HepG2 (cell line): ENCODE data around the gene INO80B. TPM values are rescaled to one million over a fixed set of nuclear protein-coding genes. Genes with fewer than 3 reads are reported as not detected.
A peak's percentile ranks its signal among the peaks of the same experiment; 100 is the strongest.

Source experiments
- ATF7 ChIP-seq, 2 experiments: fragments of 450-650 bp in 1 of 2; sonication (generic) in 1 of 2; formaldehyde crosslinking in 1 of 2; IDR thresholded peaks; 2 replicates each; pipeline versions ENCODE4 v1.4.0 to v1.6.1; 2016 to 2020; ENCODE audit warnings: antibody characterized with exemption in 1 of 2, mild to moderate bottlenecking in 1 of 2, missing genetic modification reagents in 1 of 2
- ETV6 ChIP-seq: sonication (generic); formaldehyde crosslinking; conservative IDR thresholded peaks from 2 replicates; pipeline ENCODE4 v1.4.0; 2020; ENCODE audit warnings: missing genetic modification reagents
- FOXP1 ChIP-seq, 2 experiments: fragments of 450-650 bp in 1 of 2; IDR thresholded peaks; 2 replicates each; pipeline ENCODE4 v1.6.1; 2017 to 2018; ENCODE audit warnings: antibody characterized with exemption in 1 of 2
- GATAD1 ChIP-seq: IDR thresholded peaks from 2 replicates; pipeline ENCODE4 v1.6.1; 2016; ENCODE audit warnings: missing genetic modification reagents, missing compliant biosample characterization
- HMGA1 ChIP-seq: sonication (generic); formaldehyde crosslinking; conservative IDR thresholded peaks from 2 replicates; pipeline ENCODE4 v1.4.0; 2020; ENCODE audit warnings: missing genetic modification reagents
- MAFK ChIP-seq, 2 experiments: IDR thresholded peaks in 1 of 2; conservative IDR thresholded peaks in 1 of 2; 2 replicates each; pipeline ENCODE4 v1.6.1; 2011; ENCODE audit warnings: improper control_type of control experiment in 2 of 2, low read length in 2 of 2
- NCOA1 ChIP-seq: sonication (generic); formaldehyde crosslinking; IDR thresholded peaks from 2 replicates; pipeline ENCODE4 v1.9.0; 2021; ENCODE audit warnings: missing genetic modification reagents
- SAP130 ChIP-seq: IDR thresholded peaks from 2 replicates; pipeline ENCODE4 v1.6.1; 2016; ENCODE audit warnings: low read depth
- SATB2 ChIP-seq: sonication (generic); formaldehyde crosslinking; IDR thresholded peaks from 2 replicates; pipeline ENCODE4 v1.5.0; 2020; ENCODE audit warnings: missing genetic modification reagents
- SP140L ChIP-seq: sonication (generic); formaldehyde crosslinking; IDR thresholded peaks from 2 replicates; pipeline ENCODE4 v1.4.0; 2020; ENCODE audit warnings: missing genetic modification reagents, borderline replicate concordance
- SRF ChIP-seq: IDR thresholded peaks from 2 replicates; pipeline ENCODE4 v1.6.1; 2011; ENCODE audit warnings: mild to moderate bottlenecking, low read depth, low read length, moderate library complexity
- SSRP1 ChIP-seq: IDR thresholded peaks from 2 replicates; pipeline ENCODE4 v1.6.1; 2016; ENCODE audit warnings: control low read depth
- STAT5B ChIP-seq: sonication (generic); formaldehyde crosslinking; IDR thresholded peaks from 2 replicates; pipeline ENCODE4 v1.4.0; 2020; ENCODE audit warnings: missing genetic modification reagents
- SUZ12 ChIP-seq: fragments of 150-350 bp; IDR thresholded peaks from 2 replicates; pipeline ENCODE4 v1.6.1; 2014; ENCODE audit warnings: low read depth, low read length
- SYNCRIP ChIP-seq: fragments of 200-400 bp; formaldehyde crosslinking; IDR thresholded peaks from 2 replicates; pipeline ENCODE4 v1.6.1; 2018; ENCODE audit warnings: mild to moderate bottlenecking, low read depth, low read length; ENCODE audit not compliant: insufficient read depth
- ZMAT3 ChIP-seq: sonication (generic); formaldehyde crosslinking; conservative IDR thresholded peaks from 2 replicates; pipeline ENCODE4 v1.7.0; 2021; ENCODE audit warnings: missing genetic modification reagents
- ZNF460 ChIP-seq: sonication (generic); formaldehyde crosslinking; IDR thresholded peaks from 2 replicates; pipeline ENCODE4 v1.5.1; 2020; ENCODE audit warnings: missing genetic modification reagents, mild to moderate bottlenecking, borderline replicate concordance
- ZNF484 ChIP-seq: sonication (generic); formaldehyde crosslinking; IDR thresholded peaks from 2 replicates; pipeline ENCODE4 v1.5.1; 2020; ENCODE audit warnings: mild to moderate bottlenecking, low read depth, missing genetic modification reagents, borderline replicate concordance
- ZNF614 ChIP-seq: IDR thresholded peaks from 2 replicates; pipeline ENCODE4 v1.6.1; 2018; ENCODE audit warnings: missing biosample characterization, missing genetic modification reagents, inconsistent platforms, borderline replicate concordance
- ZNF7 ChIP-seq: IDR thresholded peaks from 2 replicates; pipeline ENCODE4 v1.6.1; 2016; ENCODE audit warnings: missing biosample characterization, missing genetic modification reagents
- ZNF703 ChIP-seq: sonication (generic); formaldehyde crosslinking; IDR thresholded peaks from 2 replicates; pipeline ENCODE4 v1.5.1; 2020; ENCODE audit warnings: missing genetic modification reagents, mild to moderate bottlenecking, moderate library complexity, borderline replicate concordance
- ZNF792 ChIP-seq: IDR thresholded peaks from 2 replicates; pipeline ENCODE4 v1.6.1; 2016
- ZSCAN12 ChIP-seq: sonication (generic); formaldehyde crosslinking; IDR thresholded peaks from 2 replicates; pipeline ENCODE4 v1.9.0; 2021; ENCODE audit warnings: mild to moderate bottlenecking, missing genetic modification reagents
- polyA plus RNA-seq, 8 experiments: library from polyadenylated mRNA; depleted of rRNA in 3 of 8; stranded (reverse) in 7 of 8; unstranded in 1 of 8; fragments of >200 nt; fragmentation: Illumina TruSeq in 4 of 8; extraction: Trizol in 4 of 8; gene quantifications; 2 replicates each; pipeline versions ENCODE4 v1.2.1 to v1.2.3, GENCODE V29; 2011 to 2016; ENCODE audit warnings: low read depth in 4 of 8, missing spikeins in 1 of 8, mixed read lengths in 1 of 8; ENCODE audit not compliant: insufficient read depth in 1 of 8
- total RNA-seq, 5 experiments: library from RNA; depleted of rRNA; stranded (reverse); fragments of >200 nt; fragmentation: Illumina TruSeq; extraction: Trizol; gene quantifications; 2 replicates each; pipeline ENCODE4 v1.2.3, GENCODE V29; 2016; ENCODE audit warnings: low read depth in 1 of 5
- TF ChIP-seq, protein P1 (sequence below): sonication (generic); formaldehyde crosslinking; IDR thresholded peaks from 2 replicates; pipeline ENCODE4 v1.8.0; 2022; ENCODE audit warnings: mild to moderate bottlenecking, missing genetic modification reagents; ENCODE audit not compliant: insufficient replicate concordance
- TF ChIP-seq, protein P2 (sequence below): sonication (generic); formaldehyde crosslinking; IDR thresholded peaks from 2 replicates; pipeline ENCODE4 v1.4.0; 2020; ENCODE audit warnings: mild to moderate bottlenecking, missing genetic modification reagents
- TF ChIP-seq, protein P3 (sequence below): sonication (generic); formaldehyde crosslinking; IDR thresholded peaks from 2 replicates; pipeline ENCODE4 v1.5.0; 2020; ENCODE audit warnings: missing genetic modification reagents, mild to moderate bottlenecking, borderline replicate concordance

INO80B gene
- total and polyA plus RNA-seq, 2 of the 13 experiments (the other 11 are each of a cell fraction or from before 2014, with no cell fraction given): 6.2 to 14.5 TPM

DNA sequence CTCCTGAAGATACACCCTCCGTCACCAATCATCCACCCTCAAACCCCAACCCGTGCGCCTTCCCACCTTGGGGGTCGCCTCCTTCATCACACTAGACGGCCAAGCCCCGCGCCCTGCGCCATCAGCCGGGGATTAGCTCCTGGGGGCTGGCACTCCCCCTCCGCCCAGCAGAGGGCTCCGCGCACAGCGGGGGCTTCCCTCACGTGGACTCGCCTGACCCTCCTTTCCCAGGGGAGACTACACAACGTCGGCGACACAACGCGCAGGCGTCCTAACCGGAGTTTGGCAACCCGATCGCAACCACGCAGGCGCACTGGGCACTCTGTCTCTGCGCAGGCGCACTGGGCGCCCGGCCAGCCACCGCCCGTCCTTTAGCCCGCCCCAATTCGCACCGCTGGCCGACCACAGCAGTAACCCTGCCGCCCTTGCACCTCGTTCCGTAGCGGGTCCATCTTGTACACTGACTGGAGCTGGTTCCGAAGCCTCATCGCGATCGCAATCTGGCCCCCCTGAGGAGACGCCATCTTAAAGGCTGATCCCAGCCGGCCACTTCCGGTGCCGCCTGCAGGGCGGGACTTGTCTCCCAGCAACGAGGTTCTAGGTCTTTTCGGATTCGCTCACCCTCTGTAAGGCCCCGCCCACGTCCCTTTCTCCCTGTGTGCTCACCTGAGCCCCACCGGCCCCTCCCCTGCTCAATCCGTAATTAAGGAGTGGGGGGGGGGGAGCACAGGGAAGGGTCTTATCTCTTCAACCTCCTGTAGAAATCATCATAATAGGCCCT, 52.4 kb downstream of the INO80B start, which contains the start of gene PCGF1 (continued):
- TF ChIP-seq ZNF7 (no peak), SATB2 (no peak), SUZ12 (no peak), ETV6 (CRISPR knock-in tag) (0 out of 2 replicates have a peak, but pooled peaks have one; percentile 27), SP140L (CRISPR knock-in tag) (no peak), FOXP1 (IDR thresholded peaks at IDR 0.05) (no peak), FOXP1 (CRISPR knock-in tag; IDR thresholded peaks at IDR 0.05) (peak; percentile 28; the same call in 1 of the 2 replicates), ZNF484 (CRISPR knock-in tag) (peak; percentile 53; the same call in 1 of the 2 replicates), ZNF792 (CRISPR knock-in tag) (peak; percentile 56; the same call in 1 of the 2 replicates), ZNF460 (CRISPR knock-in tag) (no peak), MAFK (conservative IDR thresholded peaks at IDR 0.05 in 1 of 2, IDR thresholded peaks at IDR 0.05 in 1 of 2; ENCODE audit: low read length in 2 of 2) (no peak), NCOA1 (CRISPR knock-in tag) (no peak; the same call in 1 of the 2 replicates), ZNF703 (no peak), ZMAT3 (CRISPR knock-in tag) (peak; percentile 36; the same call in 1 of the 2 replicates), ZNF614 (CRISPR knock-in tag) (peak; percentile 84; the same call in 1 of the 2 replicates), GATAD1 (CRISPR knock-in tag) (peak; percentile 93), SAP130 (CRISPR knock-in tag) (peak; percentile 86), ATF7 (IDR thresholded peaks at IDR 0.05) (no peak), ATF7 (CRISPR knock-in tag; IDR thresholded peaks at IDR 0.05) (peak; percentile 29; the same call in 1 of the 2 replicates), HMGA1 (CRISPR knock-in tag) (no peak), SRF (peak; percentile 38; the same call in 1 of the 2 replicates), ZSCAN12 (no peak), STAT5B (no peak; the same call in 1 of the 2 replicates), SYNCRIP (no peak), SSRP1 (CRISPR knock-in tag) (no peak)
- TF ChIP-seq, protein P1, sequence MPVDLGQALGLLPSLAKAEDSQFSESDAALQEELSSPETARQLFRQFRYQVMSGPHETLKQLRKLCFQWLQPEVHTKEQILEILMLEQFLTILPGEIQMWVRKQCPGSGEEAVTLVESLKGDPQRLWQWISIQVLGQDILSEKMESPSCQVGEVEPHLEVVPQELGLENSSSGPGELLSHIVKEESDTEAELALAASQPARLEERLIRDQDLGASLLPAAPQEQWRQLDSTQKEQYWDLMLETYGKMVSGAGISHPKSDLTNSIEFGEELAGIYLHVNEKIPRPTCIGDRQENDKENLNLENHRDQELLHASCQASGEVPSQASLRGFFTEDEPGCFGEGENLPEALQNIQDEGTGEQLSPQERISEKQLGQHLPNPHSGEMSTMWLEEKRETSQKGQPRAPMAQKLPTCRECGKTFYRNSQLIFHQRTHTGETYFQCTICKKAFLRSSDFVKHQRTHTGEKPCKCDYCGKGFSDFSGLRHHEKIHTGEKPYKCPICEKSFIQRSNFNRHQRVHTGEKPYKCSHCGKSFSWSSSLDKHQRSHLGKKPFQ (CRISPR knock-in tag): no peak
- TF ChIP-seq, protein P2, sequence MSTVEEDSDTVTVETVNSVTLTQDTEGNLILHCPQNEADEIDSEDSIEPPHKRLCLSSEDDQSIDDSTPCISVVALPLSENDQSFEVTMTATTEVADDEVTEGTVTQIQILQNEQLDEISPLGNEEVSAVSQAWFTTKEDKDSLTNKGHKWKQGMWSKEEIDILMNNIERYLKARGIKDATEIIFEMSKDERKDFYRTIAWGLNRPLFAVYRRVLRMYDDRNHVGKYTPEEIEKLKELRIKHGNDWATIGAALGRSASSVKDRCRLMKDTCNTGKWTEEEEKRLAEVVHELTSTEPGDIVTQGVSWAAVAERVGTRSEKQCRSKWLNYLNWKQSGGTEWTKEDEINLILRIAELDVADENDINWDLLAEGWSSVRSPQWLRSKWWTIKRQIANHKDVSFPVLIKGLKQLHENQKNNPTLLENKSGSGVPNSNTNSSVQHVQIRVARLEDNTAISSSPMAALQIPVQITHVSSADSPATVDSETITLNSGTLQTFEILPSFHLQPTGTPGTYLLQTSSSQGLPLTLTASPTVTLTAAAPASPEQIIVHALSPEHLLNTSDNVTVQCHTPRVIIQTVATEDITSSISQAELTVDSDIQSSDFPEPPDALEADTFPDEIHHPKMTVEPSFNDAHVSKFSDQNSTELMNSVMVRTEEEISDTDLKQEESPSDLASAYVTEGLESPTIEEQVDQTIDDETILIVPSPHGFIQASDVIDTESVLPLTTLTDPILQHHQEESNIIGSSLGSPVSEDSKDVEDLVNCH (CRISPR knock-in tag): peak; percentile 84
- TF ChIP-seq, protein P3, sequence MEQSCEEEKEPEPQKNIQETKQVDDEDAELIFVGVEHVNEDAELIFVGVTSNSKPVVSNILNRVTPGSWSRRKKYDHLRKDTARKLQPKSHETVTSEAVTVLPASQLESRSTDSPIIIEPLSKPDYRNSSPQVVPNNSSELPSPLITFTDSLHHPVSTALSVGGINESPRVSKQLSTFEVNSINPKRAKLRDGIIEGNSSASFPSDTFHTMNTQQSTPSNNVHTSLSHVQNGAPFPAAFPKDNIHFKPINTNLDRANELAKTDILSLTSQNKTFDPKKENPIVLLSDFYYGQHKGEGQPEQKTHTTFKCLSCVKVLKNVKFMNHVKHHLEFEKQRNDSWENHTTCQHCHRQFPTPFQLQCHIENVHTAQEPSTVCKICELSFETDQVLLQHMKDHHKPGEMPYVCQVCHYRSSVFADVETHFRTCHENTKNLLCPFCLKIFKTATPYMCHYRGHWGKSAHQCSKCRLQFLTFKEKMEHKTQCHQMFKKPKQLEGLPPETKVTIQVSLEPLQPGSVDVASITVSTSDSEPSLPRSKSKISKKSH: peak; percentile 35; the same call in 1 of the 2 replicates
